ENCODE measurements around the gene KCTD3.

DNA sequence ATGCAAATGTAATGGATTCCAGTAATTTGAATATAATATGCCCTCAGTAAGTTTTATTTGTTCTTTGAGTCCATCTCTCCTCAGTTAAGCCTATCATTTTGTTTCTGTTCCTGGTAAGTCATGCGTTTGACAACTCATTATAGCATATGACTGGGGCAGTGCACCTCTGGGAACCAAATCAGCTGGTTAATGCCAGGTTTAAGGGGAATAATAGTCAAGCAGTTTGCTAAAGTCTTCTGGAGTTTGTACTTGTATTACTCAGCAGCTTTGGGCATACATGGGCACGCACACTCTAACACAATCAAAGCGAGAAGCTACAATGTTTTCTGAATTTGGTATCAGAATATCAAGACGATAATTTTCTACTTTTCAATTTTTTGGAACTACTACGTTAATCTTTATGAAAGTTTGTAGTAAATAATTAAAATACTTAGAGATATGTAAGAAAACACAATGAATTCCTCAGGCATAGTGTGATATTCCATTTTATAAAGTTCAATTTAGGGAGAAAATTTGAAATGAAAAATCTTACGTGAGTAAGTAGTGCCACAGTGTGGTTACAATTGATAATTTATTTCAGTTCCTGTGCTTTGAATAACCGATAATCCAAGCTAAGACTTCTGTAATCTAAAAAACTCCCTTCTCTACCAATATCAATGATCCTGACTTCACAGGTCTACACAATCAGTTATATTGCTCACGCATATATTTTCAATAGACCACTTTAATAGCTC lies 43.8 kb upstream of the KCTD3 start:
- TF ChIP-seq CTCF (IDR thresholded peaks at IDR 0.05) (peak in 1 of 6 experiments; percentile 25), POLR2A (IDR thresholded peaks at IDR 0.05) (no peak)
